GM04504 (cell line): ENCODE results near the gene TMEM273.

Source experiments
- DNase-seq: peaks from one replicate; pipeline ENCODE4 v3.0.0-alpha.2; 2012; ENCODE audit warnings: low read depth

Gene TMEM273

GRCh38 chr10:49162761-49163310 lies 25.4 kb downstream of the TMEM273 start:
- DNase-seq, result no peak

- DNase-seq, result no peak
Observed at GRCh38 chr10:49162063-49162462, 26.1 kb downstream of the TMEM273 start.

DNA sequence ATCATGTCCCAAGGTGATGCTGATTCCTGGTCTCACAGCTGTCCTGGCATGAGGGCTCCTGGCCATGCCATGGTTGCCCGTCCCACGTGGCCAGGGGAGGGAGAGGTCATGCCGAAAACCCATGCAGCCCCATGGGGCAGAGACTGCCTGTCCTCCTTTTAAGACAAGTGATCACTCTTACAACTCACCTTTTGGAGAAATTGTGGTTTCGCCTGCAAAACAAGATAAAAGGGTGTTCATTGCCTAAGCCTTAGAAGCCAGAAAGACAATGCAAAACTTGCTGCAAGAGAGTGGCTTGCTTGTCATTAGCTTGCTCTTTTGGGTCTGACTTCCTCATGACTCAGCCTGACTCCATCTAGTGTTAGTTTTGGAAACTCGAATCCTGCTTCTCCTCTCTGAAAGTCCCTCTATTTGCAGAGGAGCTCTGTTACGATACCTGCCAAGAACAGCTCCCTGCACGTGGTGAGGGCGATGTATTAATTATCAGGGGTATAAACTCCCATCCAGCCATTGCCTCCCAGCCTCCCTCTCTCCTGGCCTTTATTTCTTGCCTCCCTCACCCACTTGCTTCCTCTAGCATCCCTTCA lies 26.7 kb downstream of the TMEM273 start:
- peak; percentile 48 for DNase-seq

DNA sequence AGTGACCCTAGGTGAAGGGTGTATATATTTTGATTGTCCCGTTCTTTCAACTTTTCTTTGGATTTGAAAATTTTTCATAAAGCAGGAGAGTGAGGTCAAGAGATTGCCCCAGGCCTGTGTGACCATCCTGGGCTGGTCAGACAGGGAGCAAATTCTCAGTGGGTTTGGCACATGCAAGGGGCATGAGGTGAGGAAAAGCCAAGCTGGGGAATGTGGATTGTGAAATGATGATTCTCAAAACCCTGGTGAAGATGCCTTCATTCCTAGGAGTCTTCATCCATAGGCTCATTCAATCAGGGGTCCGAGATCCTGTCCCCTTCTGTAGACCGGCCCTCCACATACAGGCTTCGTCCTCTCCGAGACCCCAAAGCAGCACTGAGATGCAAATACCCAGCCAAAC lies 27.4 kb downstream of the TMEM273 start:
- no peak for DNase-seq

DNA sequence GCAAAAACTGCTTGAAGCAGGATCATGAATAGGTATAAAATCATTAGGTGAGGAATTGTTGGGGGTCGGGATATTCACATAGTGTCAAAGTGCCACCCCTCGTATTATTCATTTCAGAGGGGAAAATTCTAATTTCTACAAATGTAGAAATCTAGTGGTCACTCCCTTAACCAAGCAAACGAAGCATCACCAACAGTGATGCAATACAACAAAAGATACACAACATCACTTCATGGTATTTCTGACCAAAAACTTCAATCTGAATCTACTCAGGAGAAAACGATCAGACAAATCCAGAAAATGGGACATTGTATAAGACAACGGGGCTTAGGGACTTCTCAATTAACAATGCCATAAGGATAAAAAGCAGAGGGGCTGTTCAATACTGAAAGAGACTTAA lies 28.1 kb downstream of the TMEM273 start:
- no peak for DNase-seq

GRCh38 chr10:49158915-49159314 lies 29.3 kb downstream of the TMEM273 start:
- DNase-seq, result no peak

DNA sequence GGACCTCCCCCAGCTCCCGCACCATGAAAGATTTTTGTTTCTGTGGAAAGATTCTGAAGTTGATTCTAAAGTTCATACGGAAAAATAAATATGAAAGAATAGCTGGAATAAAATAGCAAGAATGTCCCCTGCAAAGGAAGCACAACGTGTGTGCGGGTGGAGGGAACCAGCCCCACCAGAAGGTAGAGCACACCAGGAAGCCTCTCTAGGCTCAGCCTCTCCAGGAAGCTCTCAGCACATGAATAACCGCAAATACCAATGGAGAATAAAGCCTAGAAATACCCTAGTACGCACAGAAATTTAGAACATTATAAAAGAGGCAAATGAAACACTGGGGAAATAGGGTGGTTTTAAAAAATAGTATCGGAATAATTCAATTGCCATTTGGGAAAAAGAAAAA lies 29.8 kb downstream of the TMEM273 start:
- no peak for DNase-seq

DNA sequence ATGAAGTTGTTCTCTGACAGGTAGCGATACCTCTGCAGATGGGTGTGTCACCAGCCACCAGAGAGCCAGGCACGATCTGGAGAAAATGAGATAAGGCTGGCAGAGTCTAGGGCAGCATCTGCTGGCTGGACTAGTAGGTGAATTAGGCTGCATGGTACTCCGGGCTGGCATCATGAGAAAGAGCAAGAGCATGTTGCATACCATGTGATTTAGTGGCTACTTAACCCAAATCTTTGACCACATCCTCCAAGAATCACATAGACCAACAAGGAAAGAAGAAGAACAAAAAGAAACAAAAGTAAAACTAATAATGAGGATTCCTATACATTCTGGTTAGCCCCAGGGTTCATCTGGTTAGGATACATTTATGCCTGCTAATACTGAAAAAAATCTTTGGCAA lies 31.0 kb downstream of the TMEM273 start:
- no peak for DNase-seq

- no peak for DNase-seq
Observed at GRCh38 chr10:49154641-49155040, 33.5 kb downstream of the TMEM273 start.

- no peak for DNase-seq
Observed at GRCh38 chr10:49153971-49154370, 34.2 kb downstream of the TMEM273 start.

- no peak for DNase-seq
Observed at GRCh38 chr10:49153115-49153514, 35.1 kb downstream of the TMEM273 start.

- no peak for DNase-seq
Observed at GRCh38 chr10:49152663-49153062, 35.5 kb downstream of the TMEM273 start.

DNA sequence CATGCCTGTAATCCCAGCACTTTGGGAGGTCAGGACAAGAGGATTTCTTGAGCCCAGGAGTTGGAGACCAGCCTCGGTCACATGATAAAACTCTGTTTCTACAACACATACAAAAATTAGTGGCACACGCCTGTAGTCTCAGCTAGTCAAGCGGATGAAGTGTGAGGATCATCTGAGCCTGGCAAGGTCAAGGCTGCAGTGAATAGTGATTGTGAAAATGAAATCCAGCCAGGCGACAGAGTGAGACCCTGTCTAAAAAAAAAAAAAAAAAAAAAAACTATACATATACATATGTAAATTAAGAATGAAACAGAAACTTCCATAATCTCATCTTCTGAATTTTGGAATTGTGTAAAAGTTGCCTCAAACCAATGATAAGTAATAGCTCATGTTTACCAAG lies 36.2 kb downstream of the TMEM273 start:
- no peak for DNase-seq

GRCh38 chr10:49151481-49151880 lies 36.7 kb downstream of the TMEM273 start:
- DNase-seq, result no peak

GRCh38 chr10:49151025-49151445 lies 37.2 kb downstream of the TMEM273 start:
- no peak for DNase-seq

- DNase-seq, result no peak
Observed at GRCh38 chr10:49150426-49150825, 37.8 kb downstream of the TMEM273 start.

GRCh38 chr10:49149881-49150280 lies 38.3 kb downstream of the TMEM273 start:
- no peak for DNase-seq

- DNase-seq, result no peak
Observed at GRCh38 chr10:49144058-49144720, 44.0 kb downstream of the TMEM273 start.

DNA sequence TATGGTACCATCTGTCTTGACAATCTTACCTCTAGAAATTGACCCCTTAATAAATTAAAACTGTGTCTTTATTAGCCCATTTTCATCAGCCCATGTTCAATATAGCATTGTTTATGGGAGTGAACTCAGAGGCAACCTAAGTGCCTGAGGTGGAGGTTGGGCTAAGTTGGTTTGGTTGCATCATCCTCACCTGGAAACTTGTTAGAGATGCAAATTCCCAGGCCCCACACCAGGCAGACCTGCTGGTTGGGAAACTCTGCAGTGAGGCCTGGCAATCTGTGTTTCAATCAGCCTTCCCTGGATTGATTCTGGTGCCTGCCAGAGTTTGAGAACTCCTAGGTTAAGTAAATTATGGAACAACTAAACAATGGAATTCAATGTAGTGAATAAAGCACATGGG lies 44.9 kb downstream of the TMEM273 start:
- DNase-seq, result no peak

DNA sequence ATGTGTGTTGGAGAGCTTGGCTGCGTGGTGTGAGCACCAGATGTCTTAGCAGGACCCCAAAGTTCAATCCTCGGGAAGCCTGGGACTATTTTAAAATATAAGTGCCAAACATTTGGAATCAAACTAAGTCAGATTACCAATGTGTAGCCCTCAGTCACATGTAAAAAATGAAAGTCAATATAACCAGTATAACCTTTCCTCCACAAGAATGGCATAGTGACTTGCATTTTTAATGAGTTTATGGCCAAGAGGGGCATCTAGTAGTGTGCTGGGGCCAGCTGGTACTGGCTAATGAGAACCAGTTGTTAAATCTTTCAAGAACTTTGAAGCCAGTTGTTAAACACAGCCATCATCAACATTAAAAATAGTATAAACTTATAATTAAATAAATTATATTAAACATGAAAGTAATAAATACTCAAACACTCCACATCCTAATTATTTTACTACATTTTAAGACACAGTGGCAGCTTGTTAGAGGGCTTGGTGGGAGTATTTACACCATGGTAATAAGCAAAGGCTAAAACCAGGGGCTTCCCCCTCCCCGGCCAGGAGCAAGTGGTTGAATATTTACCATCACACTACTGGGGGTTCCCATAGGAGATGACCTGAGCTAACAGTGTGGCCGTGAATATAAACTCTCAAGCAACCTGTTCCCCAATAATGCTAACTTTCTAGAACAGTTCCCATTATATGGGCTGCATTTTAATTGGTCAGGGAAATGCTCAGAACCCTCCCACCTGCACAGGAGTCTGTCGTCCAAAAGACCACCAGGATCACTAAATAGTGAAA lies 46.5 kb downstream of the TMEM273 start:
- no peak for DNase-seq

GRCh38 chr10:49140304-49141177 lies 47.6 kb downstream of the TMEM273 start:
- no peak for DNase-seq

DNA sequence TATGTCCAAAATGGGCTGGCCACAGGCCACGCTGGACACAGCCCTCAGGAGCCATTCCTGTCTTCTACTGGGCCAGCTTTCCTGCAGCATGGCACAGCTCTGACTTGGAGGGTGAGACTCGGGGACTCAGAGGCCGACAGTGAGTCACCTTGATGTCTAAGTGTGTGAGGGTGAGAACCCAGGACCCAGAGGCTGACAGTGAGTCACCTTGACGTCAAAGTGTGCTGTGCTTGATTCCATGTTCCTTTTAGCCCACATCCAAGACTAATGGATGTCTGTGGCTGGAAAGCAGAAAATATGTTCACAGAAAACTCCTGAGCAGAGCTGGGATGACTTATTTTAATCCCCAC lies 48.4 kb downstream of the TMEM273 start:
- DNase-seq, result peak; percentile 82
